HG02840 (cell line): ENCODE data around the gene KRT27.
"Not testable (repeated sequence)": the region's sequence is repeated elsewhere in the genome, so short reads cannot be mapped to it uniquely, and the experiment has no call there.

Source experiments
- ATAC-seq: cut with Tn5 transposase; IDR thresholded peaks from one replicate; pipeline ENCODE4 v1.9.1; 2021; ENCODE audit warnings: mild to moderate bottlenecking, moderate library complexity, moderate number of reproducible peaks; ENCODE audit not compliant: unreplicated experiment, low FRiP score

The KRT27 gene

DNA sequence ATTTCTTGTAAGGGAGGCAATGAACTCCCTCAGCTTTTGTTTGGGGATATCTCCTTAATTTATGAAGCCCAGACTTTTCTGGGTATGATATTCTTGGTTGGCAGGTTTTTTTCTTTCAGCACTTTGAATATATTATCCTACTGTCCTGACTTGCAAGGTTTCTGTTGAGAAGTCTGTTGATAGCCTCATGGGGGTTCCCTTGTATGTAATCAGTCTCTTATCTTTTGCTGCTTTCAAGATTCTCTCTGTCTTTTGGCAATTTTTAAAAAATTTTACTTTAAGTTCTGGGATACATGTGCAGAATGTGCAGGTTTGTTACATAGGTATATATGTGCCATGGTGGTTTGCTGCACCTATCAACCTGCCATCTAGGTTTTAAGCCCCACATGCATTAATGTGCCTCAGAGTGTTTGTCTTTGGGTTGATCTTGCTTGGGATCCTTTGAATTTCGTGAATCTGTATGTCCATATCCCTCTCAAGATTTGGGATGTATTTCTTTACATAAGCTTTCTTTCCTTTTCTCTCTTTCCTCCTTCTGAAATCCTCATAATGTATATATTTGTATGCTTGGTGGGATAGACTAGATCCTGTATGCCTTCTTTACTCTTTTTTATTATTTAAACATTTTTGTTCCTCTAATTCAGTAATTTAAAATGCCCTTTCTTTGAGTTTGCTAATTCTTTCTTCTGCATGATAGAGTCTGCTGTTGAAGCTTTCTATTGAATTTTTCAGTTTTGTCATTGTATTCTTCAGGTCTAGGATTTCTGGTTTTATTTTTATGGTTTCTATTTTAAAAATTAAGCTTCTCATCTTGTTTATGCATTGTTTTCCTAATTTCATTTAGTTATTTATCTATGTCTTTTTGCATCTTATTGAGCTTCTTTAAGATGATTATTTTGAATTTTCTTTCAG, 22.0 kb downstream of the KRT27 start:
- no peak for ATAC-seq

DNA sequence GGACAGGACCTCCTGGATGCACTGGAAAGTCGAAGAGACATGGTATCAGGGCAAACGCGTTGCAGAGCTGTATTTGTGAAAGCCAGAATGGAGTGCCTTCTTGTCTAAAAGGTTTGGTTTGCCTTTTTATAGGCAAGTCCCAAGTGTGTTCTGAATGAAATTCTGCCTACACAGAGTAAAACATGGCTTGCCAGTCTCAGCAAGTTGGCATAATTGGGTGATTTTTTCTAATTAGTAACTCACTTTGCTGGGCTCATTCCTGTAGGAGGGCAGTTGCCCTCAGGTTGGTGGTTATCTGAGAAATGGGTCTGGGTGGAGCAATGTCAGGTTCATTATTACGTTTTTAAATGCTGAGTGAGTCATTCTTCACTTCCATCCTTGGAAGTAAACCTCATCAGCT, 27.1 kb downstream of the KRT27 start, which contains the start of gene KRT25:
KRT25 (minus strand) TSS at position 101 of the 400 bp plus-strand sequence; CDS start at position 41, 60 bp downstream.
- ATAC-seq: no peak

DNA sequence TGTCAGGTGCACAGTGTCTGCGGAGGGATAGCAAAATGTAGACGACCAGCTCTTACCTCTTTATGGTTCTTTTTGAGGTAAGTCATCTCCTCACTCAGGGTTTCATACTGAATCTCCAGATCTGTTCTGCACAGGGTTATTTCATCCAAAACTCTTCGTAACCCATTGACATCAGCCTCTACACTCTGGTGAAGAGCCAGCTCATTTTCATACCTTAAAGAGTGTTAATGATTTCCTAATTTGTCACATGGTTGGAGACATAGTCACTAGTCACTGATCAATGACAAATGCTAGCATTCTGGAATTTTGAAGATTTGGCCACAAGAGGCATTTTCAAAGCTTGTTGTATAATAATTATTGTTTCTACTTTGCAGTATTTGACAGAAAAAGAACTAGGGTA, 28.5 kb downstream of the KRT27 start:
- ATAC-seq: no peak

DNA sequence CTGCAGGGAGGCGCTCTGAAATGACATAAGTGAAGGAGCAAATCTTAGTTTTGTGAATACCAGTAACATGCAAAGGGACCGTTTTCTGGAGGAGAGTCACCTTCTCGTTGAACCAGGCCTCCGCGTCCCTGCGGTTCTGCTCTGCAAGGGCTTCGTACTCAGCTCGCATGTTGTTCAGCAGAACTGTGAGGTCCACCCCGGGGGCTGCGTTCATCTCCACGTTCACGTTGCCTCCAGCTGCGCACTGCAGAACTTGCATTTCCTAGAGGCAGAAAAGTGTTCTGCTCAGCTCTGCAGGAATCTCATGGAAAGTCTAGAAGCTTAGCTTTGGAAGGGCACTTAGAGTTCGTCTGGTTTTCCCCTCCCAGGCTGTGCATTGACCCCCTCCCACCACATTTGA, 31.3 kb downstream of the KRT27 start:
- no peak for ATAC-seq

DNA sequence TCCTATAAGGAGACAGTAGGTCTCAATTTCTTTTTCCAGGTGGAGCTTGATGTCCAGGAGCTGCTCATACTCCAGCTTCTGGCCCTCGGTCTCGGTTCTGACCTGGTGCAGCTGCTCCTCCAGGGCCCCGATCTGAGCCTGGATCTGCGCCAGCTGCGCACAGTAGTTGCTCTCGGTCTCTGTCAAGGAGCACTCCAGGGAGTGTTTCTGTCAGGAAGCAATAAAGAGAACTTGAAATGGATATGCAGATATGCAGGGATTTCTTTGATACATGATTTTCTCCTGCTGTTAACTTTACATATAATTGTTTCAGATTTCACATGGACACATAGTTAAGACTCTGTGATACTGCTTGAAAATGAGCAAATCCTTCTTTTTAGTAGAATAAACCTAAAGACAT, 32.0 kb downstream of the KRT27 start:
- no peak for ATAC-seq

DNA sequence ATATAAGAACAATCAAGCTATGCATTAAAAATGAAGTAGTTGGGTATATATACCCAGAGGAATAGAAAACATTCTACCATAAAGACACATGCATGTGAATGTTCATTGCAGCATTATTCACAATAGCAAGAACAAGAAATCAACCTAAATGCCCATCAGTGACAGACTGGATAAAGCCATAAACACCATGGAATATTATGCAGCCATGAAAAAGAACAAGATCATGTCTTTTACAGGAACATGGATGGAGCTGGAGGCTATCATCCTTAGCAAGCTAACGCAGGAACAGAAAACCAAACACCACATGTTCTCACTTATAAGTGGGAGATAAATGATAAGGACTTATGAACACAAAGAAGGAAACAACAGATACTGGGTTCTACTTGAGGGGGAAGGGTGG, 33.7 kb downstream of the KRT27 start:
- not testable (repeated sequence) for ATAC-seq

- ATAC-seq: no peak
These were observed 43.8 kb downstream of the KRT27 start for GRCh38 chr17:40738553-40738952.

- ATAC-seq: no peak
These were observed 47.3 kb downstream of the KRT27 start for GRCh38 chr17:40735016-40735415.

- ATAC-seq: no peak
These were observed 48.3 kb downstream of the KRT27 start for GRCh38 chr17:40734018-40734417.

GRCh38 chr17:40730970-40731369, 51.4 kb downstream of the KRT27 start:
- ATAC-seq: no peak

DNA sequence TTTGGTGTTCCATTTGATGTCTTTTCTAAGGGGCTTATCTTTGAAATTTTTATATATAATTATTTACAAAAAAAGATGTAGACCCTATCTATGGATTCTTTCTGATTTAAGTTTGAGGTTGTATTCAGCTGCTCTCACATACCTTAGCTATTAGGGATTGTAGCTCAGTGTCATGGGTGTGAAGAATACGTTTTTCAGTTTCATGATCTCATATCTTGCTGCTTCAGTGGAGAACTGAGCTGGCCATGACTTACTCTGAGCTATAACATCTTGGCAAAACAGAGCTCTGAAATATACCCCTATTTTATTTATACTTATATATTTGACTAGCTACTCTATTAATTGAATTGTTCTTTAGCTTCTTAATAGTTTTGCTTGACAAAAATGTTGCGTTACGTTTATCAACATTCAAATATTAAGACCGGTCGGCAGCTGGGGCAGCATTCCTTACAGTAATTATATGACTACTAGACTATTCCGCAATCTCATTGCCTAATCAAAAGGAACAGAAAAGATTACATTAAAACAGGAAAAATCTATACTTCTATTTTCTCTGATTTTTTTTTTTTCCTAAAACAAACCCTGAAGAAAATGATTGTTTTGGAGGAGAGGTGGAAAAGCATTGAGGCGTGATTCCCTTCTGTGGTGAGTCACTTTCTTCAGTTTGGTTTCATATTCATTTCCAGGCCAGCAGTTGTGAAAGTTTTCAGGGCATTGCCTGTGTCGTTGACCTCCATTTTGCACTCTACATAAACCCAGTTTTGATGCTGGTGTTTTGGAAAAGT, 54.7 kb downstream of the KRT27 start:
- no peak for ATAC-seq

- no peak for ATAC-seq
These were observed 55.4 kb downstream of the KRT27 start for GRCh38 chr17:40726919-40727318.
